CD4-positive, alpha-beta memory T cell (primary cell): Measurements from ENCODE around the gene CAMK2A. TPM values are rescaled to one million over a fixed set of nuclear protein-coding genes. Genes with fewer than 3 reads are reported as not detected.

ENCODE experiments used
- CTCF ChIA-PET: fragments of 350-600 bp; sonication (Branson Sonifier 250); formaldehyde crosslinking; loops from one replicate; lab custom pipeline; 2021; ENCODE audit warnings: inconsistent platforms; ENCODE audit not compliant: partially characterized antibody; lab: Charles Lee
- POLR2A ChIA-PET: fragments of 350-600 bp; sonication (Branson Sonifier 250); formaldehyde crosslinking; loops from one replicate; lab custom pipeline; 2021; ENCODE audit not compliant: partially characterized antibody; lab: Charles Lee
- DNase-seq, 5 donors: peaks; one replicate each; pipeline versions ENCODE4 v3.0.0 to v3.0.0-alpha.2; 2020 to 2022; ENCODE audit warnings: mixed read lengths in 1 of 5
- H3K27ac ChIP-seq: one replicate; pipeline ENCODE4 v1.7.0; 2013; ENCODE audit warnings: low read depth, low read length
- H3K27me3 ChIP-seq: 2 replicates; pipeline ENCODE4 v1.7.0; 2013; ENCODE audit warnings: mild to moderate bottlenecking, low read length, moderate library complexity; ENCODE audit not compliant: insufficient read depth
- H3K36me3 ChIP-seq: 2 replicates; pipeline ENCODE4 v1.7.0; 2013; ENCODE audit warnings: mild to moderate bottlenecking, low read length, moderate library complexity; ENCODE audit not compliant: insufficient read depth
- H3K4me1 ChIP-seq: 2 replicates; pipeline ENCODE4 v1.7.0; 2013; ENCODE audit warnings: mild to moderate bottlenecking, low read length, moderate library complexity; ENCODE audit not compliant: insufficient read depth
- H3K4me3 ChIP-seq, 2 donors: one replicate each; pipeline ENCODE4 v1.7.0; 2013; ENCODE audit warnings: low read length in 2 of 2, mild to moderate bottlenecking in 1 of 2
- H3K9me3 ChIP-seq, 2 donors: one replicate each; pipeline ENCODE4 v1.7.0; 2013; ENCODE audit warnings: low read length in 2 of 2, control low read depth in 1 of 2; ENCODE audit not compliant: control insufficient read depth in 1 of 2
- H3K27ac Mint-ChIP-seq, 7 donors: one replicate each; pipeline ENCODE4 v1.8.0; 2020 to 2021; ENCODE audit warnings: mixed read lengths in 7 of 7, mild to moderate bottlenecking in 6 of 7, inconsistent platforms in 3 of 7, moderate library complexity in 3 of 7
- H3K27me3 Mint-ChIP-seq, 2 donors: one replicate each; pipeline ENCODE4 v1.8.0; 2020 to 2021; ENCODE audit warnings: mixed read lengths in 2 of 2
- H3K36me3 Mint-ChIP-seq, 2 donors: one replicate each; pipeline ENCODE4 v1.8.0; 2020 to 2021; ENCODE audit warnings: mixed read lengths in 2 of 2, inconsistent platforms in 1 of 2, mild to moderate bottlenecking in 1 of 2
- H3K4me1 Mint-ChIP-seq, 4 donors: one replicate each; pipeline ENCODE4 v1.8.0; 2020 to 2021; ENCODE audit warnings: mixed read lengths in 4 of 4, mild to moderate bottlenecking in 1 of 4
- H3K4me3 Mint-ChIP-seq, 8 donors: one replicate each; pipeline ENCODE4 v1.8.0; 2020 to 2021; ENCODE audit warnings: mixed read lengths in 8 of 8, mild to moderate bottlenecking in 7 of 8, moderate library complexity in 6 of 8, inconsistent platforms in 3 of 8
- H3K9me3 Mint-ChIP-seq, 8 donors: one replicate each; pipeline ENCODE4 v1.8.0; 2020 to 2021; ENCODE audit warnings: mixed read lengths in 8 of 8, mild to moderate bottlenecking in 5 of 8, inconsistent platforms in 3 of 8, moderate library complexity in 1 of 8
- intact Hi-C: fragments of 100-400 bp; cut with micrococcal nuclease; formaldehyde crosslinking; loops from one replicate; pipeline ENCODE4 v1.15.1; 2023
- polyA plus RNA-seq, 2 donors: library from polyadenylated mRNA; unstranded; fragments of 300-500 nt; fragmentation: Illumina TruSeq; gene quantifications; one replicate each; pipeline ENCODE4 v1.2.3, GENCODE V29; 2021
- total RNA-seq, 2 experiments: library from RNA; stranded (reverse); gene quantifications; one replicate each; pipeline ENCODE4 v1.2.3, GENCODE V29; 2021

Gene CAMK2A
- total and polyA plus RNA-seq, 4 experiments from 2014 or later, result not detected

- no peak overlapping the region for H3K4me3 ChIP-seq
- H3K4me1 ChIP-seq, result no peaks in the 10 kb centered on the region
Observed at GRCh38 chr5:150195736-150196485, 93.7 kb downstream of the CAMK2A start.

GRCh38 chr5:150192462-150192861 is 97.1 kb downstream of the CAMK2A start:
- Mint-ChIP-seq H3K27me3 (peaks cover 16 to 18% of the 10 kb centered on the region in 2 donors), H3K27ac (no peak overlapping the region), H3K4me1 (no peaks in the 10 kb centered on the region), H3K9me3 (no peaks in the 10 kb centered on the region), H3K36me3 (no peaks in the 10 kb centered on the region), H3K4me3 (no peak overlapping the region)
- ChIA-PET POLR2A (no interaction called here), CTCF (interaction anchor here (1.2 kb wide), 1 partner anchor 10 kb away, joined by 3 read pairs; no protein-coding TSS in a partner anchor)
- Histone ChIP-seq H3K36me3 (no peaks in the 10 kb centered on the region), H3K27ac (no peak overlapping the region), H3K9me3 (no peaks in the 10 kb centered on the region), H3K4me3 (no peak overlapping the region), H3K4me1 (no peaks in the 10 kb centered on the region), H3K27me3 (peaks cover 6% of the 10 kb centered on the region)
- no peak for DNase-seq
- intact Hi-C loops, result no loop called here

More at GRCh38 chr5:150195736-150196485, 93.7 kb downstream of the CAMK2A start:
- no peaks in the 10 kb centered on the region for H3K36me3 Mint-ChIP-seq
- H3K4me3 Mint-ChIP-seq, result no peak overlapping the region
- no peaks in the 10 kb centered on the region for H3K27me3 ChIP-seq
- DNase-seq, result no peak
- no peaks in the 10 kb centered on the region for H3K36me3 ChIP-seq
- no peak overlapping the region for H3K27ac Mint-ChIP-seq
- ChIA-PET POLR2A (no interaction called here), CTCF (no interaction called here)
- H3K9me3 ChIP-seq, result no peaks in the 10 kb centered on the region
- peaks cover 11 to 20% of the 10 kb centered on the region in 2 donors for H3K27me3 Mint-ChIP-seq
- no peaks in the 10 kb centered on the region for H3K9me3 Mint-ChIP-seq
- no peak overlapping the region for H3K27ac ChIP-seq
- intact Hi-C loops, result no loop called here
- no peaks in the 10 kb centered on the region for H3K4me1 Mint-ChIP-seq

- Histone ChIP-seq H3K27ac (no peak overlapping the region), H3K4me1 (no peaks in the 10 kb centered on the region), H3K27me3 (peaks cover 6% of the 10 kb centered on the region), H3K4me3 (no peak overlapping the region), H3K9me3 (no peaks in the 10 kb centered on the region), H3K36me3 (no peaks in the 10 kb centered on the region)
- POLR2A ChIA-PET, result no interaction called here
- Mint-ChIP-seq H3K9me3 (no peaks in the 10 kb centered on the region), H3K4me1 (no peaks in the 10 kb centered on the region), H3K27me3 (peaks cover 15 to 21% of the 10 kb centered on the region in 2 donors), H3K27ac (no peak overlapping the region), H3K4me3 (no peak overlapping the region), H3K36me3 (no peaks in the 10 kb centered on the region)
- CTCF ChIA-PET, result no interaction called here
- intact Hi-C loops, result no loop called here
- no peak for DNase-seq
Observed at GRCh38 chr5:150190987-150191386, 98.6 kb downstream of the CAMK2A start.

GRCh38 chr5:150190503-150190979 is 99.0 kb downstream of the CAMK2A start:
- no peaks in the 10 kb centered on the region for H3K4me1 ChIP-seq
- Mint-ChIP-seq H3K27me3 (peaks cover 15 to 19% of the 10 kb centered on the region in 2 donors), H3K4me1 (no peaks in the 10 kb centered on the region), H3K9me3 (no peaks in the 10 kb centered on the region), H3K4me3 (no peak overlapping the region), H3K36me3 (no peaks in the 10 kb centered on the region), H3K27ac (no peak overlapping the region)
- no peak overlapping the region for H3K27ac ChIP-seq
- no peaks in the 10 kb centered on the region for H3K36me3 ChIP-seq
- H3K27me3 ChIP-seq, result peaks cover 6% of the 10 kb centered on the region
- H3K4me3 ChIP-seq, result no peak overlapping the region
- no peaks in the 10 kb centered on the region for H3K9me3 ChIP-seq
- DNase-seq, result no peak
- CTCF ChIA-PET, result no interaction called here
- POLR2A ChIA-PET, result no interaction called here
- intact Hi-C loops, result no loop called here

- DNase-seq, result no peak
- ChIA-PET POLR2A (no interaction called here), CTCF (no interaction called here)
- Histone ChIP-seq H3K9me3 (no peaks in the 10 kb centered on the region), H3K27ac (no peak within 1 kb of the TSS), H3K4me1 (no peaks in the 10 kb centered on the region), H3K27me3 (peaks cover 6% of the 10 kb centered on the region), H3K4me3 (no peak within 1 kb of the TSS), H3K36me3 (no peaks in the 10 kb centered on the region)
- intact Hi-C loops, result no loop called here
- H3K9me3 Mint-ChIP-seq, result no peaks in the 10 kb centered on the region
- peaks cover 15 to 18% of the 10 kb centered on the region in 2 donors for H3K27me3 Mint-ChIP-seq
- no peaks in the 10 kb centered on the region for H3K36me3 Mint-ChIP-seq
- H3K27ac Mint-ChIP-seq, result no peak within 1 kb of the TSS
- H3K4me3 Mint-ChIP-seq, result no peak within 1 kb of the TSS
- no peaks in the 10 kb centered on the region for H3K4me1 Mint-ChIP-seq
Observed at GRCh38 chr5:150189728-150190502, 99.7 kb downstream of the CAMK2A start, which contains the start of gene SLC6A7. Gene SLC6A7 (plus strand): TSS chr5:150190062. CDS start chr5:150190328, 266 bp downstream.

- H3K27me3 Mint-ChIP-seq, result peaks cover 15 to 18% of the 10 kb centered on the region in 2 donors
- H3K27ac Mint-ChIP-seq, result no peak overlapping the region
- CTCF ChIA-PET, result no interaction called here
- POLR2A ChIA-PET, result no interaction called here
- Histone ChIP-seq H3K27me3 (peaks cover 6% of the 10 kb centered on the region), H3K4me1 (no peaks in the 10 kb centered on the region), H3K36me3 (no peaks in the 10 kb centered on the region), H3K4me3 (no peak overlapping the region), H3K9me3 (no peaks in the 10 kb centered on the region), H3K27ac (no peak overlapping the region)
- no peaks in the 10 kb centered on the region for H3K36me3 Mint-ChIP-seq
- DNase-seq, result no peak
- no peaks in the 10 kb centered on the region for H3K4me1 Mint-ChIP-seq
- H3K9me3 Mint-ChIP-seq, result no peaks in the 10 kb centered on the region
- H3K4me3 Mint-ChIP-seq, result no peak overlapping the region
- intact Hi-C loops, result no loop called here
Observed at GRCh38 chr5:150189326-150189725, 100.2 kb downstream of the CAMK2A start.

- ChIA-PET CTCF (no interaction called here), POLR2A (no interaction called here)
- peaks cover 6% of the 10 kb centered on the region for H3K27me3 ChIP-seq
Observed at GRCh38 chr5:150188146-150188842, 101.3 kb downstream of the CAMK2A start.

More at GRCh38 chr5:150188146-150188842, 101.3 kb downstream of the CAMK2A start:
- H3K36me3 Mint-ChIP-seq, result no peaks in the 10 kb centered on the region
- intact Hi-C loops, result no loop called here
- H3K27ac Mint-ChIP-seq, result no peak overlapping the region
- H3K36me3 ChIP-seq, result no peaks in the 10 kb centered on the region
- no peaks in the 10 kb centered on the region for H3K4me1 Mint-ChIP-seq
- no peaks in the 10 kb centered on the region for H3K4me1 ChIP-seq
- H3K4me3 ChIP-seq, result no peak overlapping the region
- no peaks in the 10 kb centered on the region for H3K9me3 Mint-ChIP-seq
- no peak for DNase-seq
- no peak overlapping the region for H3K27ac ChIP-seq
- H3K9me3 ChIP-seq, result no peaks in the 10 kb centered on the region
- H3K4me3 Mint-ChIP-seq, result no peak overlapping the region
- peaks cover 15 to 16% of the 10 kb centered on the region in 2 donors for H3K27me3 Mint-ChIP-seq
